ENCODE measurements around the gene ARHGAP18.

ARHGAP18 gene

GRCh38 chr6:129647044-129647443 is 62.9 kb downstream of the ARHGAP18 start:
- no peak for TF ChIP-seq CTCF (IDR thresholded peaks at IDR 0.05; ENCODE audit: extremely low read depth, insufficient read depth, missing control alignments)
- DNase-seq (ENCODE audit: low spot score) = no peak
- in situ Hi-C loops (cut with MboI; ENCODE audit: low pct_unique_long_range_greater_than_20kb, low sequenced_read_pairs, unreplicated experiment) = no loop called here

- DNase-seq (ENCODE audit: low spot score) = no peak
- in situ Hi-C loops (cut with MboI; ENCODE audit: low pct_unique_long_range_greater_than_20kb, low sequenced_read_pairs, unreplicated experiment) = no loop called here
- TF ChIP-seq CTCF (IDR thresholded peaks at IDR 0.05; ENCODE audit: extremely low read depth, insufficient read depth, missing control alignments) = no peak
Measured at GRCh38 chr6:129646642-129647041, 63.3 kb downstream of the ARHGAP18 start.

GRCh38 chr6:129645830-129646579 is 64.0 kb downstream of the ARHGAP18 start:
- DNase-seq (ENCODE audit: low spot score) = no peak
- TF ChIP-seq CTCF (IDR thresholded peaks at IDR 0.05; ENCODE audit: extremely low read depth, insufficient read depth, missing control alignments) = no peak
- in situ Hi-C loops (cut with MboI; ENCODE audit: low pct_unique_long_range_greater_than_20kb, low sequenced_read_pairs, unreplicated experiment) = no loop called here

GRCh38 chr6:129645106-129645829 is 64.7 kb downstream of the ARHGAP18 start:
- DNase-seq (ENCODE audit: low spot score) = no peak
- no peak for TF ChIP-seq CTCF (IDR thresholded peaks at IDR 0.05; ENCODE audit: extremely low read depth, insufficient read depth, missing control alignments)
- in situ Hi-C loops (cut with MboI; ENCODE audit: low pct_unique_long_range_greater_than_20kb, low sequenced_read_pairs, unreplicated experiment) = no loop called here

- no peak for TF ChIP-seq CTCF (IDR thresholded peaks at IDR 0.05; ENCODE audit: extremely low read depth, insufficient read depth, missing control alignments)
- in situ Hi-C loops (cut with MboI; ENCODE audit: low pct_unique_long_range_greater_than_20kb, low sequenced_read_pairs, unreplicated experiment) = no loop called here
- no peak for DNase-seq (ENCODE audit: low spot score)
Measured at GRCh38 chr6:129644567-129645015, 65.4 kb downstream of the ARHGAP18 start.

GRCh38 chr6:129643968-129644367 is 66.0 kb downstream of the ARHGAP18 start:
- in situ Hi-C loops (cut with MboI; ENCODE audit: low pct_unique_long_range_greater_than_20kb, low sequenced_read_pairs, unreplicated experiment) = no loop called here
- no peak for DNase-seq (ENCODE audit: low spot score)
- TF ChIP-seq CTCF (IDR thresholded peaks at IDR 0.05; ENCODE audit: extremely low read depth, insufficient read depth, missing control alignments) = no peak
